Progenitor cell of endocrine pancreas (in vitro differentiated cells): Measurements from ENCODE around the gene CEP57L1. TPM values are rescaled to one million over a fixed set of nuclear protein-coding genes. Genes with fewer than 3 reads are reported as not detected.

Experiments
- DNase-seq: peaks from one replicate; pipeline ENCODE4 v3.0.0; 2021; ENCODE audit warnings: low spot score; ENCODE audit not compliant: unreplicated experiment
- H3K27ac Mint-ChIP-seq: 2 replicates; pipeline ENCODE4 v1.8.0; 2021; ENCODE audit warnings: mild to moderate bottlenecking, moderate library complexity, mixed read lengths
- H3K27me3 Mint-ChIP-seq: 2 replicates; pipeline ENCODE4 v1.8.0; 2021; ENCODE audit warnings: mixed read lengths
- H3K36me3 Mint-ChIP-seq: 2 replicates; pipeline ENCODE4 v1.8.0; 2022; ENCODE audit warnings: mixed read lengths; ENCODE audit not compliant: insufficient read depth
- H3K4me1 Mint-ChIP-seq: 2 replicates; pipeline ENCODE4 v1.8.0; 2021; ENCODE audit warnings: low read depth, mixed read lengths
- H3K4me3 Mint-ChIP-seq: 2 replicates; pipeline ENCODE4 v1.8.0; 2021; ENCODE audit warnings: low read depth, mild to moderate bottlenecking, moderate library complexity, mixed read lengths
- H3K9me3 Mint-ChIP-seq: 2 replicates; pipeline ENCODE4 v1.8.0; 2021; ENCODE audit warnings: low read depth, mixed read lengths
- total RNA-seq: library from RNA; stranded (reverse); gene quantifications from 2 replicates; pipeline ENCODE4 v1.2.1, GENCODE V29; 2021
- TF ChIP-seq, protein P1 (sequence below): fragments of 200-600 bp; sonication (generic); IDR thresholded peaks from one replicate; pipeline ENCODE4 v1.5.0; 2021; ENCODE audit warnings: antibody characterized with exemption, mild to moderate bottlenecking; ENCODE audit not compliant: unreplicated experiment

Gene CEP57L1
- total RNA-seq, 1 donor from 2014 or later: 11.4 TPM

- Mint-ChIP-seq H3K4me3 (no peak overlapping the region), H3K9me3 (no peaks in the 10 kb centered on the region), H3K27ac (no peak overlapping the region), H3K27me3 (peaks cover 3% of the 10 kb centered on the region), H3K4me1 (peaks cover 10% of the 10 kb centered on the region), H3K36me3 (no peaks in the 10 kb centered on the region)
- DNase-seq: no peak
- TF ChIP-seq, protein P1, sequence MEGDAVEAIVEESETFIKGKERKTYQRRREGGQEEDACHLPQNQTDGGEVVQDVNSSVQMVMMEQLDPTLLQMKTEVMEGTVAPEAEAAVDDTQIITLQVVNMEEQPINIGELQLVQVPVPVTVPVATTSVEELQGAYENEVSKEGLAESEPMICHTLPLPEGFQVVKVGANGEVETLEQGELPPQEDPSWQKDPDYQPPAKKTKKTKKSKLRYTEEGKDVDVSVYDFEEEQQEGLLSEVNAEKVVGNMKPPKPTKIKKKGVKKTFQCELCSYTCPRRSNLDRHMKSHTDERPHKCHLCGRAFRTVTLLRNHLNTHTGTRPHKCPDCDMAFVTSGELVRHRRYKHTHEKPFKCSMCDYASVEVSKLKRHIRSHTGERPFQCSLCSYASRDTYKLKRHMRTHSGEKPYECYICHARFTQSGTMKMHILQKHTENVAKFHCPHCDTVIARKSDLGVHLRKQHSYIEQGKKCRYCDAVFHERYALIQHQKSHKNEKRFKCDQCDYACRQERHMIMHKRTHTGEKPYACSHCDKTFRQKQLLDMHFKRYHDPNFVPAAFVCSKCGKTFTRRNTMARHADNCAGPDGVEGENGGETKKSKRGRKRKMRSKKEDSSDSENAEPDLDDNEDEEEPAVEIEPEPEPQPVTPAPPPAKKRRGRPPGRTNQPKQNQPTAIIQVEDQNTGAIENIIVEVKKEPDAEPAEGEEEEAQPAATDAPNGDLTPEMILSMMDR: no peak
These were observed 79.6 kb downstream of the CEP57L1 start for GRCh38 chr6:109174916-109175315.

GRCh38 chr6:109178921-109179320 is 83.6 kb downstream of the CEP57L1 start:
- Mint-ChIP-seq H3K27me3 (peaks cover 3% of the 10 kb centered on the region), H3K4me1 (peaks cover 15% of the 10 kb centered on the region), H3K9me3 (no peaks in the 10 kb centered on the region), H3K4me3 (no peak overlapping the region), H3K27ac (no peak overlapping the region), H3K36me3 (no peaks in the 10 kb centered on the region)
- DNase-seq: no peak
- TF ChIP-seq, protein P1: no peak

GRCh38 chr6:109179507-109179906 is 84.2 kb downstream of the CEP57L1 start:
- Mint-ChIP-seq H3K27ac (no peak overlapping the region), H3K36me3 (no peaks in the 10 kb centered on the region), H3K27me3 (peaks cover 9% of the 10 kb centered on the region), H3K4me1 (peaks cover 18% of the 10 kb centered on the region), H3K9me3 (no peaks in the 10 kb centered on the region), H3K4me3 (no peak overlapping the region)
- TF ChIP-seq, protein P1: no peak
- DNase-seq: no peak

DNA sequence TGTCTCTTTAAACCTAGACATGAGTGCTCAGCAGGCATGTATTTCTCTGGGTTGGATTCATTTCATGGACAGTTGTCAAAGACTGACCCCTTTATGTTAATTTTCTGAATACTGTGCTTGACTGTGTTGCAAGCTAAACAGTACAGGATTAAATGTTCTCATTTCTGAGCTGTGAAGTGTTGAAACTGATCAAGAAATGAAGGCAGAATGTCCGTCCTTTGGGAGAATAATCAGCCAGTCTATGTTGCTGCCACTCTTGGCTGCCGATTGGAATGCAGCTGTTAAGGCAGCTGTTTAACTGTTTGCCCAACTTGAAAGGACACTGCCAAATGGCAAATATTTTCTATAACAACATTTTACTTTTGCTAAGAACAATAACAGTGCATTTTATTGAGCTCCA is 87.3 kb downstream of the CEP57L1 start:
- no peak overlapping the region for H3K27ac Mint-ChIP-seq
- no peak overlapping the region for H3K4me3 Mint-ChIP-seq
- H3K36me3 Mint-ChIP-seq: no peaks in the 10 kb centered on the region
- no peaks in the 10 kb centered on the region for H3K9me3 Mint-ChIP-seq
- TF ChIP-seq, protein P1: no peak
- H3K4me1 Mint-ChIP-seq: peaks cover 33% of the 10 kb centered on the region
- no peak for DNase-seq
- H3K27me3 Mint-ChIP-seq: peaks cover 14% of the 10 kb centered on the region

DNA sequence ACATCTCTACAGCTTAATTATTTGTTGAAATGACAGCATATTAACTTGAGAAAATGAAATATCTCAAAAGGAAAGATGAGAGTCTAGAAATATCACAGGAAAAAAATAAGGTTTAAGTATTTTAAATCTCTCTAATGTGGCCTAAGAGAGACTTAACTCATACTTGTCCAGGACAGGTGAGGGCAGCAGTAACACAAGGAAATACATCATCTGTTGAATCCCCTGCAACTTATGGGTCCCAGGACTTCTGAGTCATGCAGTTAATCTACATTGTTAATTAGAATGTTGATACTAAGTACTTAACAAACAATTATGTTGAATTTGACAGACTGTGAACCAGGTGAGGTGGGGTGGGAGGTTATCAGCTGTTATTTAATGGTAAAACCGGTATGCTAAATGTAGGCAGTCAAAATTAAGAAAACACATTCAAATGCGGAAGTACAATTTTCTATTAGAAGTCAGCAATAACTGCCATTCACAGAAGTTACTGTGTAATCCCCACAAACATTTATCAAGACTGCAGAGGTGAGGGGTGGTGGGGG is 87.9 kb downstream of the CEP57L1 start:
- TF ChIP-seq, protein P1: no peak
- Mint-ChIP-seq H3K27me3 (peaks cover 14% of the 10 kb centered on the region), H3K4me1 (peaks cover 33% of the 10 kb centered on the region), H3K27ac (no peak overlapping the region), H3K36me3 (no peaks in the 10 kb centered on the region), H3K9me3 (no peaks in the 10 kb centered on the region), H3K4me3 (no peak overlapping the region)
- DNase-seq: no peak
